COLO668 (cell line): Measurements from ENCODE around the gene EPS8L1.

Experiments used
- DNase-seq: peaks from one replicate; lab custom pipeline; 2025; ENCODE audit not compliant: unreplicated experiment; lab: John Stamatoyannopoulos, UW

The EPS8L1 gene

GRCh38 chr19:55114566-55115145, 39.0 kb downstream of the EPS8L1 start:
- DNase-seq: no peak

DNA sequence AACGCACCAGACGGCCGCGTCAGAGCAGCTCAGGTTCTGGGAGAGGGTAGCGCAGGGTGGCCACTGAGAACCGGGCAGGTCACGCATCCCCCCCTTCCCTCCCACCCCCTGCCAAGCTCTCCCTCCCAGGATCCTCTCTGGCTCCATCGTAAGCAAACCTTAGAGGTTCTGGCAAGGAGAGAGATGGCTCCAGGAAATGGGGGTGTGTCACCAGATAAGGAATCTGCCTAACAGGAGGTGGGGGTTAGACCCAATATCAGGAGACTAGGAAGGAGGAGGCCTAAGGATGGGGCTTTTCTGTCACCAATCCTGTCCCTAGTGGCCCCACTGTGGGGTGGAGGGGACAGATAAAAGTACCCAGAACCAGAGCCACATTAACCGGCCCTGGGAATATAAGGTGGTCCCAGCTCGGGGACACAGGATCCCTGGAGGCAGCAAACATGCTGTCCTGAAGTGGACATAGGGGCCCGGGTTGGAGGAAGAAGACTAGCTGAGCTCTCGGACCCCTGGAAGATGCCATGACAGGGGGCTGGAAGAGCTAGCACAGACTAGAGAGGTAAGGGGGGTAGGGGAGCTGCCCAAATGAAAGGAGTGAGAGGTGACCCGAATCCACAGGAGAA, 39.9 kb downstream of the EPS8L1 start:
- no peak for DNase-seq

DNA sequence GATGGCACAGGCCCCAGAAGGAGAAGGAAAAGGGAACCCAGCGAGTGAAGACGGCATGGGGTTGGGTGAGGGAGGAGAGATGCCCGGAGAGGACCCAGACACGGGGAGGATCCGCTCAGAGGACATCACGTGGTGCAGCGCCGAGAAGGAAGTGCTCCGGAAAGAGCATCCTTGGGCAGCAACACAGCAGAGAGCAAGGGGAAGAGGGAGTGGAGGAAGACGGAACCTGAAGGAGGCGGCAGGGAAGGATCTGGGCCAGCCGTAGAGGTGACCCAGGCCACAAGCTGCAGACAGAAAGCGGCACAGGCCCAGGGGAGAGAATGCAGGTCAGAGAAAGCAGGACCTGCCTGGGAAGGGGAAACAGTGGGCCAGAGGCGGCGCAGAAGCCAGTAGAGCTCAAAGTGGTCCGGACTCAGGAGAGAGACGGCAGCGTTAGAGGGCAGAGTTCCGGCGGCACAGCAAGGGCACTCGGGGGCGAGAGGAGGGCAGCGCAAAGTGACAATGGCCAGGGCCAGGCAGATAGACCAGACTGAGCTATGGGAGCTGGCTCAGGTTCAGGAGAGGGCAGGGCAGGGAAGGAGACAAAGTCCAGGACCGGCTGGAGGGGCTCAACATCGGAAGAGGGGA, 40.7 kb downstream of the EPS8L1 start:
- peak; percentile 31 for DNase-seq

DNA sequence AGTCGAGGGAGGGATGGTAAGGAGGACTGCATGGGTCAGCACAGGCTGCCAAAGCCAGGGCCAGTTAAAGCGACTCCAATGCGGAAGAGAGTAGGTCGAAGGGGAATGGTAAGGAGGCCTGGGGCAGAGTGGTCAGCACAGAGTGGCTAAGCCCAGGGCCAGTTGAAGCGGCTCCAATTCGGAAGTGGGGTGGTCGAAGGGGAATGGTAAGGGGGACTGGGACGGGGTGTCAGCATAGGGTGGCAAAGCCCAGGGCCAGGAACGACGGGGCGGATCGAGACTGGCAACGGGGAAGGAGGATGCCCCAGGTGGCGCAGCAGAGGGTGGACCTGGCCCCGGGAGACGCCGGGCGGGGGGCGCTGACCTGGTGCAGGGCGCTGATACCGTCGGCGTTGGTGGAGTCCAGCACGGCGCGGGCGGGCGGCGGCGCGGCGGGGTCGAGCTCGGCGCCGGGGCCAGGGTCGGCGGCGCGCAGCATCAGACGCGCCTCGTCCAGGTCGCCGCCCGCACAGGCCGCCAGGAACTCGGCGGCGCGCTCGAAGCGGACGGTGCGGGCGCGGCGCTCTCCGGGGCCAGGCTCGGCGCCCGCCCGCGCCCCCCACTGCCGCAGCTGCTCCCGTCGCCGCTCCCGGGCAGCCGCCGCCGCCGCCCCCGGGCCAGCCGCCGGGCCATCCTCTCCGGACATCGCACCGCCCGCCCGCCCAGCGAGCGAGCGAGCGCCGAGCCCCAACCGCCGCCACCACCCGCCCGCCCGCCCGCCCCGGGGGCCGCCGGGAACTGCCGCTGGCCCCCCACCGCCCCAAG, 41.4 kb downstream of the EPS8L1 start, which contains the start of gene PPP1R12C:
TSS of gene PPP1R12C (minus strand) at position 779 of the 804 bp plus-strand sequence. CDS start at position 685, 94 bp downstream.
- peak; percentile 66 for DNase-seq

DNA sequence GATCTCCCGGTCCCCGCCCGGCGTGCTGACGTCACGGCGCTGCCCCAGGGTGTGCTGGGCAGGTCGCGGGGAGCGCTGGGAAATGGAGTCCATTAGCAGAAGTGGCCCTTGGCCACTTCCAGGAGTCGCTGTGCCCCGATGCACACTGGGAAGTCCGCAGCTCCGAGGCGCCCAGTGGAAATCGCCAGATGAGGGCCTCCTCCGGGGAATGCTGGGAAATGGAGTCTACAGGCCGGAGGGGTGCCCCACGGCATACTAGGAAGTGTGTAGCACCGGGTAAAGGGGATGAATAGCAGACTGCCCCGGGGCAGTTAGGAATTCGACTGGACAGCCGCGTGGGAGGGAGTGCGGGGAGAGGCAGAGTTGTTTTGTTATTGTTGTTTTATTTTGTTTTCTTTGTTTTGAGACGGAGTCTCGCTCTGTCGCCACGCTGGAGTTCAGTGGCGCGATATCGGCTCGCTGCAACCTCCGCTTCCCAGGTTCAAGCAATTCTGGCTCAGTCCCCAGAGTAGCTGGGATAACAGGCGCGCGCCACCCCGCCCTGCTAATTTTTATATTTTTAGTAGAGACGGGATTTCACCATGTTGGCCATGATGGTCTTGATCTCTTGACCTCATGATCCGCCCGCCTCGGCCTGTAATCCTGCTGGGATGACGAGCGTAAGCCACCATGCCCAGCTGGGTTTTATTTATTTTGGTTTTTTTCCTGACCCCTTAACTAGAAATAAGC, 42.2 kb downstream of the EPS8L1 start:
- DNase-seq: peak; percentile 98

GRCh38 chr19:55118401-55118991, 42.8 kb downstream of the EPS8L1 start:
- no peak for DNase-seq

DNA sequence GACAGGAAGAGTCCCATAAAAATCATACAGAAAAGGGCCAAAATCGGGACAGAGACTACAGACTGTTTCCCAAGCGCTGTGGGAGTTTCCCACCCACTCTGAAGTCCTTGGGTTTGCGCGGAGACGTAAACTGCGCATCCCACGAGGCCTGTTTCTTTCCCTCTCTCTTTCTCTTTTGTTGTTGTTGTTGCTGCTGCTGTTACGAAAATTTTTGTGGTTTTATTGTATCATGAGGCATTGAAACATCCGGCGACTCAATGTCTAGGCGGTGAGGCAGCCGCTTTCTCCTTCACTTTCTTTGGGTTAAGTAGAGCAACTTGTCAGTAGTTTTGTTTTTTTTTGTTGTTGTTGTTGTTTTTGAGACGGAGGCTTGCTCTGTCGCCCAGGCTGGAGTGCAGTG, 43.4 kb downstream of the EPS8L1 start:
- DNase-seq: no peak

- DNase-seq: no peak
Measured at GRCh38 chr19:55131421-55131820, 55.8 kb downstream of the EPS8L1 start.

GRCh38 chr19:55132453-55133129, 56.9 kb downstream of the EPS8L1 start:
- no peak for DNase-seq

GRCh38 chr19:55133639-55134444, 58.2 kb downstream of the EPS8L1 start:
- DNase-seq: no peak

DNA sequence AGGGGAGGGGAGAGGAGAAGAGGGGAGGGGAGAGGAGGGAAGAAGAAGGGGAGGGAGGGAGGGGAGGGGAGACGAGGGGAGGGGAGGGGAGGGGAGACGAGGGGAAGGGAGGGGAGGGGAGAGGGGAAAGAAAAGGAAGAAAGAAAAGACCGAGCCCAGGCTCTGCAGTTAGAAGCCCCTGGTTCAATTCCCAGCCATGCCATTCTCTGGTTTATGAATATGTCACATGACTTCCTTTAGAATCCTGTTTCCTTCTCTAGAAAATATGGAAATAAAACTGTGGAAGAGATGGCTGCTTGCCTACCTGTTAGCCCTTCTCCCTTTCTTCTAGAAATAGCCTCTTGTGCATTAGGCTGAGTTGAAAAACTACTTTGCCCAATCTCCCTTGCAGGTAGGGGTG, 59.1 kb downstream of the EPS8L1 start:
- DNase-seq: no peak

DNA sequence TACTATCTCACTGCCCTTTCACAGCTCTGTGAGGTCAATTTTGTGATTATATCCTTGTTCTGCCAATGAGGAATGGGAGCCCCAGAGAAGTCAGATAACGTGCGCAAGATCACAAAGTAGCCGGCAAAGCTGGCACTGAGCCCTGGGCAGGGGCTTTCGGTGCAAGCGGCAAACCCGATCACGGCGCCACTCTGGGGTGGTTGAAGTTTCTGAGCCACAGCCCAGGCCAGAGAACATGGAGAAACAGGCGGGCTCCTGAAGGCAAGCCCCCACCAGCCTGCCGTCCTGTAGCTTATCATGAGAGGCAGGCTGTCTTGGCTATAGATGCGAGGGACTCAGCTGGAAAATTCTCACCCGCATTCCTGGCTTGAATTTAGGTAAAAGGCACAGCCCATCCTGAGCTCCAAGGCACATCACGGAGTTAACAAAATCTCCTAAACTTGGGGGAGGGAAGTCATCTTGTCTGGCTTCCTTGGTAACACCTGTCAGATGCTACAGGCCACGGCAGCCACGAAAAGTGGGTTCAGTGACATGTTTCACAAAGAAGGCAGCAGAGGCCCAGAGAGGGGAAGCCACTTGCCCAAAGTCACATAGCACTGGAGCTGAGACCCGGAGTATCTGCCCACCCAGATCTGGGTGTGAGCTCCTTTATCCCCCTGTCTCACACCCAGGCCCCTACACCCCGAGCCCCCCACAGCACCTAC, 60.9 kb downstream of the EPS8L1 start:
- DNase-seq: no peak
